ENCODE results near the gene ADD2.
"Not testable (repeated sequence)": the region's sequence is repeated elsewhere in the genome, so short reads cannot be mapped to it uniquely, and the experiment has no call there.

ADD2 gene

DNA sequence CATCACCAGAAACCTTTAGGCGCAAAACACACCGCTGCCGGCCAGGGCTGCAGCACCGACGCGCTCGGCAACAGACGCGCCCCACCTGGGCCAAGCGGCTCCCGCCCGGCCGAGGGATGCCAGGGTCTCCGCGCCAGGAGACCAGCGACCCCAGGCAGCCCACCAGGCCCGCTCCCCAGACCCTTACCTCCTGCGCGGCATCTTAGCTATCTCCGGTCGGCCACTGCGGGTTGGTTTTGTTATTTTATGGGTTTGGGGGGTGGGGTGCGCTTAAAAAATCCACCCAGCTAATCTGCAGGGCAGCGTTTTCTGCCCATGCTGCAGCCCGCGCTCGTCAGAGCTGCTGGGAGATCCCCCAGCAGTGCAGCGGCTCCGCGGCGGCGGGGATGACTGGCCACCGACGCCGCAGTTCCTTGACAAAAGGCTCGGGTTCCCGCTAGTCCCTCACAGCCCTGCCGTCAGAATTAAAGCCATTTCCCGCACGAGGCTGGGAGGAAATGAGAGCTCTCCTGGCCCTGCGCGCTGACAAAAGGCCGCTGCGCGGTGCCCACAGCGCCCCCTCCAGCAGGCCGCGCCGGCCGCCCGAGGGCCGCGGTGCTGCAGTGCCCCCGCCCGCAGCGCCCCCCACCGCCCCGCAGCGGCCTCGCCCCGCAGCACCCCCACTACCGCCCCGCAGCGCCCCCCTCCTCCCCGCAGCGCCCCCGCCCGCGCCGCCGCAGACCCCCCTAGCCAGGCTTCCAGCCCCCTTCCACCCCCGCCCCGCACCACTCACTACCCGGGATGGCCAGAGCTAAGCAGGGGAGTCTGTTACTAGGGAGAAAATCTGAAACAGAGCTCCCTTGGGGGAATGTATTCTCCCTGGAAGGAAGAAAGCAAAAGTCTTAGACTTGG lies at the start of gene ADD2:
Gene ADD2, minus strand, starts transcription at position 502 of the 891 bp plus-strand sequence. CDS start 61,792 bp downstream, outside the sequence.
- peak; percentile 54 for DNase-seq (ENCODE audit: insufficient read length, low spot score)
- FAIRE-seq = no peak

DNA sequence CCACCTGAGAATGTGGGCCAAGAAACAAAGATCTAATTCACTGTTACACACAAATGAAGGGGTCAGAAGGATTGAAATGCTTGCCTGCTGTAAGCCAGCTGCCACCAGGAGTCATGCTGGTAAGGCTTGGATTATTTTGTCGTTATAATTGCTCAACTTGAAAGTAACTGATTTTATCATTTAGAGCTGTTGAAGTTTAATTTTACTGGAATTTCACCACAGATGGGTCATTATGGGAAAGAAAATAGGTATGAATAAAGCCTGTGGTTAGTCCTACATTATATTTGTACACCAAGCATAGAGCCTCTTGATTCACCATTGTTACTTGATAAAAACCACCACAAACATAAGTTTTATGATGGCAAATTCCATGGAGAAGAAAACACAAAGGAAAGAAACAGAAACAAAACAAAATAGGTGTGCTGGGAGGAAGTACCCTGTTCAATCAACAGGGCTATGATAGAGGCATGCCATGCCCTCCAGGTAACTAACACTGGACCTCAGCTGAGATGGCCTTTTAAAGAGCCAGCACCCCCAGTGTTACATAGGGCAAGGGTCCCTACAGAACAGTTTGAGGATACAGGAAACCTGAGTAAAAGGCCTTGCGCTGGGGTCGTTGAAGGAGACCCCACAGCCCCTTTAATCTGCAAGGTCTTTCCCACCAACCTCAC lies 49.4 kb upstream of the ADD2 start:
- FAIRE-seq (no peak), DNase-seq (ENCODE audit: insufficient read length, low spot score) (no peak)

DNA sequence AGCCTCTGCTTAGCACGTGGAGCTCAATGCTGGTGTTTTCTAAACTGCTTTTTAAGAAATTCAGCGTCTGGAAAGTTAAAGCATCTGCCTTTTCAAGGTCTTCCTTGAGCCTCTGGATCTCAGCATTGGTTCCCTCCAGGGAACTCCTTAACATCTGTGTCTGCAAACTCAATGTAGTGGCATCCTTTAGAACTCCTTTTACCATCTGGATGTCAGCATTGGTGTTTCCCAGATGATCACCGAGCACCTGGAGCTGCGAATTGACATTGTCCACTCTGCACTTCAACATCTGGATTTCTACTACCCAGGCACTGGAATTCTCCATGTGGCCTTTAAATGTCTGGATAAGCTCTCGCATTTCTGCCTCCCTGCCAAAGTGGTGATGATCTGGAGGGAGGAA lies 48.7 kb upstream of the ADD2 start:
- FAIRE-seq = no peak
- no peak for DNase-seq (ENCODE audit: insufficient read length, low spot score)

DNA sequence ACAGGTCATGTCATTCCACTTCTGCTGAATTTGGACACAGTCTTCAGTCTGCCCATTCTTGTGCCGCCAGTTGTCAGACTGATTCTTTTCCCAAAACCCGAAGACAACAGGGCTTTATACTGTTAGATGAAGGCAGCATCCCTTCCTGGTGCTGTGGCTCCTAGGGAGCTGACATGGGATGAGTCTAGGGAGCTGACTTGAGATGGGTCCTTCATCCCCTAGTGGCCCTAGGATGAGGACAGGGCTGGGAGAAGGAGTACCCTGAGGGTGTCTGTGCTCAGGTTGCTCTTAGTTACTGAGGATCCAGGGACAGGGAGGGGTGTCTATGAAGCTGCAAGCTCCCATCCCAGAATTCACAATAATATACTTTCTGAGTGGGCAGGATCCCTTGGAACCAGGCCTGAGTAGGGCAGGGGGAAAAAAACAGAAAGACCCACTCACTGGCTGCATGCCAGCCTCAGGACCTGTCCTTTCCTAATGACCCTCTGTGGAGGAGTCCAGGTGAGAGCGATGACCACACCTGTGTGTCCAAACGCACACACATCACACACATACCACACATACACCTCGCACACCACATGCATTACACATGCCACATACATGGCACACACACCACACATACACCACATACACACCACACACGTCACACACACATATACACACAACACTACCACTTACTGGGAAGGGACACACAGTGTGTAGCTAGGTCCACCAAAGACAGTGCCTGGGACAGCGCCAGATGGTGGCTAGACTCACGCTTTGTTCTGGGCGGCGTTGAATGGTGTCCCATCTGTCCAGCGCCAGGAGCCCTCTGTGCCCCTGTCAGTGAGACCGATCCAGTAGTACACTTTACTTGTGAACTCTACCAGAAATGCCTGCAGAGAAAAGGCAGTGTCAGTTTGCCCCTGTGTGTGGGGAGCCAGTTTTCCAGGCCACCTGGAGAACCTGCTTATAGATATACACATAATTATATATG lies 41.3 kb upstream of the ADD2 start:
- FAIRE-seq = no peak
- DNase-seq (ENCODE audit: insufficient read length, low spot score) = no peak

- FAIRE-seq (no peak), DNase-seq (ENCODE audit: insufficient read length, low spot score) (no peak)
These were observed 39.8 kb upstream of the ADD2 start for GRCh38 chr2:70807828-70808118.

GRCh38 chr2:70807102-70807827 lies 39.3 kb upstream of the ADD2 start:
- FAIRE-seq (no peak), DNase-seq (ENCODE audit: insufficient read length, low spot score) (no peak)

- no peak for FAIRE-seq
These were observed 38.6 kb upstream of the ADD2 start for GRCh38 chr2:70806620-70807019.

GRCh38 chr2:70806013-70806412 lies 38.0 kb upstream of the ADD2 start:
- DNase-seq (ENCODE audit: insufficient read length, low spot score) = no peak
- FAIRE-seq = no peak

More at GRCh38 chr2:70806620-70807019, 38.6 kb upstream of the ADD2 start:
- DNase-seq (ENCODE audit: insufficient read length, low spot score) = no peak

GRCh38 chr2:70801607-70802263 lies 33.7 kb upstream of the ADD2 start:
- FAIRE-seq (no peak), DNase-seq (ENCODE audit: insufficient read length, low spot score) (no peak)

DNA sequence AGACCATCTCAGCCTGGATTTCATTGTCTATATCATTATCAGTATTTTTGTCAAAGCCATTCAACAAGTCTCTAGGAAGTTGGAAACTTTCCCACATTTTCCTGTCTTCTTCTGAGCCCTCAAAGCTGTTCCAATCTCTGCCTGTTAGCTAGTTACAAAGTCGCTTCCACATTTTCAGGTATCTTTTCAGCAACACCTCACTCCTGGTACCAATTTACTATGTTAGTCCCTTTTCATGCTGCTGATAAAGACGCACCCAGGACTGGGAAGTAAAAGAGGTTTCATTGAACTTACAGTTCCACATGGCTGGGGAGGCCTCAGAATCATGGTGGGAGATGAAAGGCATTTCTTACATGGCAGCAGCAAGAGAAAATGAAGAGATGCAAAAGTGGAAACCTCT lies 31.7 kb upstream of the ADD2 start:
- no peak for FAIRE-seq
- no peak for DNase-seq (ENCODE audit: insufficient read length, low spot score)

DNA sequence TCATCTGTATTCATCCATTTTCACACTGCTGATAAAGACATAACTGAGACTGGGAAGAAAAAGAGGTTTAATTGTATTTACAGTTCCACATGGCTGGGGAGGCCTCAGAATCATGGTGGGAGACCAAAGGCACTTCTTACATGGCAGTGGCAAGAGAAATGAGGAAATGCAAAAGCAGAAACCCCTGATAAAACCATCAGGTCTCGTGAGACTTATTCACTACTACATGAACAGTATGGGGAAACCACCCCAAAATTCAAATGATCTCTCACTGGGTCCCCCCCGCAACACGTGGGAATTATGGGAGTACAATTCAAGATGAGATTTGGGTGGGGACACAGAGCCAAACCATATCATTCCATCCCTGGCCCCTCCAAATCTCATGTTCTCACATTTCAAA lies 30.0 kb upstream of the ADD2 start:
- not testable (repeated sequence) for FAIRE-seq; DNase-seq (ENCODE audit: insufficient read length, low spot score)

DNA sequence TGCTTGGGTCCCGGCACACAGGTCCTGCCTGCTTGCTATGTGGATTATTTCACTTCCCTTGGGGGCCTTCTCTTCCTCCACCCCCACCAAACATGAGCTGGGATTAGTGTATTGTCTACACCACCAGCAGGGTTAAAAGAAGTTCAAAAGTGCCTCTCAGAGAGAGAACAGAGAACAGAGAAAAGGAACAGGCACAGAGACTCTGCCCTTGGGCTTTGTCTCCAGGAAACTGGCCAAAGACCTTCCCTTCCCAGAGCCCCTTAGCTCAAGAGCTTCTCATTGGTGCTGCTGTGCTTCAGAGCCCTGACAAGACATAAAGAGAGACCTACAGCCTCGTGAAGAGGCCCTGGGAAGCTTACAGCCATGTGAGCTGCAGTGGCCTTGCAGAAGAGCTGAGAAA lies 29.5 kb upstream of the ADD2 start:
- FAIRE-seq (no peak), DNase-seq (ENCODE audit: insufficient read length, low spot score) (no peak)

GRCh38 chr2:70796262-70796661 lies 28.3 kb upstream of the ADD2 start:
- DNase-seq (ENCODE audit: insufficient read length, low spot score) (no peak), FAIRE-seq (no peak)

DNA sequence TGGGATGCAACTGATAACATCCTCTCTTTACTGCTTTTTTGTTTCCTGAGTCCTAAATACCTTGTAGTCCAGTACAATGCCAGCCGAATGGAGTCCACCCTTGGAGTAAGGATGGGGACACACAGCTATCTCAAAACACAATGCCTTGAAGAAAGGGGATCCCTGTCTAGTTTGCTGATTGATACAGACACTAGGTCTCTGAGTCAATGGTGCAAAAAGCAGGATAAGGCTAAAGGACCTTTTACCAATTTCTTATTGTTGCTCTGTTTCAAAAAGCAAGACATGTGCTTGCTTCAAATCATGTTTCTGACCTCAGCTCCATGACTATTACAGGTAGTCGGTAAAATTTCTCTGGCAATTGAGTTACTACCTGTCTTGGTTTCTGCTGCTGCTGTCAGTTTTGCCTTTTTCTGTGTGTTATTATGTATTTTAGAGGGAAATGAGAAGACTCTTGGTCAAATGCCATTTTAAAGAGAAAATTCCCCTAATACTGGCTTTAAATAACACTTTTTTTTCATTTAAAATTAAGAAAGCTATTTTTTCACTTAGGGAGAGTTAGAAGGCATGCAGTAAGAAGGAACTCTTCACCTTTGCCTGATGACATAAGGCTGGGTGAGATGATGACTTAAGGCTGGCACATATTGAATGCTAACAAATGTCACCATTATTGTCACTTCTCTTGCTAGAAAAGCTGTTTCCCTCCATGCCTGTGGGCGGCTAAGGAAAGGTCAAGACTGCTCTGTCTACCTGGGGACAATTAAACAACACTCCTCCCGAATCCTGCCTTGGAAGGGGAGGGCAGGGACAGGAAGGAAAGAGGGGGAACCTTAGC lies 27.4 kb upstream of the ADD2 start:
- no peak for FAIRE-seq
- no peak for DNase-seq (ENCODE audit: insufficient read length, low spot score)

DNA sequence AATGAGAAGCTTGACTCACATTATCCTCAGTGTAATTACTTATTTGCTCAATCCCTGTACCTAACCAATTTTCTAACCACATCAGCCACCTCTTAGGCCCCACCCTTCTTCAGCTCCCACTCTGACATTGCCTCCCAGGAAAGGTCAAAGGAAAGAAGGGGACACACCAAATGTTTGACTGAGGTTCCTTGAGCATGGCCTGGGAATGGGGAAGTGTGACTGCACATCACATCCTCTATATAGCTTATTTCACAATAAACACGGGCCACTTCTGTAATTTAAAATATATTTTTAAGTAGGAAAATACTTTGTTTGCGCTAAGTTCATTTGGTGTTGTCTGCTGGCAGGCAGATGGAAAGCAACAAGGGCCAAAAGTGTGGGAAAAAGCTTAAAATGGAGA lies 25.4 kb upstream of the ADD2 start:
- DNase-seq (ENCODE audit: insufficient read length, low spot score) (no peak), FAIRE-seq (no peak)

DNA sequence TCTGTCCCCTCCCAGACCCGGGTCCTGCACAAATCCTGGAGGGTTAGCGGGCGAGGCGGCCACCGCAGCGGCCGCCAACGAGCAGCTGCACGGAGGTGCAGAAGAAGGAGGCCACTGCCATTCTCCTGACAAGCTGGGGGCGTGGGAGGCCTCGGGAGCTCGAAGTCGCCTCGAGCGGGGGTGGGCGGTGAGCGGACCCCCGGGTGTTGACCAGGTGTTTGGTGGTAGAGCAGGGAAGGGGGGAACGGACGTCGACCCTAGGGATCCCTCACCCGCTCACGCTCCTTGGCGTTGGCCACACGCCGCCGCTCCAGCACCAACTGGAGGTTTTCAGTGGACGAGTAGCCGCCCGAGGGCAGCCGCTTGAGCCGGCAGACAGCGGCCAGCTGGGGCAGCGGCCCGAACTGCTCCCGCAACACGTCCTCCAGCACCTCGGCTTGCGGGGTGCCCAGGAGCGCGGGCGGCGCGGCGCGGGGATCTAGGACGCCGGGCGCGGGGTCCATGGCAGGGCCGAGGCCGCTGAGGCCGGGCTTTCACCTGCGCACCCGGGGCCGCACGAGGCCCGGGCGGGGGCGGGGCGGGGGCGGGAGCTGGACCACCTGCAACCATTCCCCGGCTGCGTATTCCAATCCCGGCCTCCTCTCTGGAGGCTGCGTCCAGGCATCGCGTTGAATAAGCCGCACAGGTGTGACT lies 22.3 kb upstream of the ADD2 start, which contains the start of gene FIGLA:
Gene FIGLA, minus strand, starts transcription at position 508 of the 693 bp plus-strand sequence. Its CDS starts 5 bp downstream, at position 503.
- no peak for DNase-seq (ENCODE audit: insufficient read length, low spot score)
- FAIRE-seq = no peak

DNA sequence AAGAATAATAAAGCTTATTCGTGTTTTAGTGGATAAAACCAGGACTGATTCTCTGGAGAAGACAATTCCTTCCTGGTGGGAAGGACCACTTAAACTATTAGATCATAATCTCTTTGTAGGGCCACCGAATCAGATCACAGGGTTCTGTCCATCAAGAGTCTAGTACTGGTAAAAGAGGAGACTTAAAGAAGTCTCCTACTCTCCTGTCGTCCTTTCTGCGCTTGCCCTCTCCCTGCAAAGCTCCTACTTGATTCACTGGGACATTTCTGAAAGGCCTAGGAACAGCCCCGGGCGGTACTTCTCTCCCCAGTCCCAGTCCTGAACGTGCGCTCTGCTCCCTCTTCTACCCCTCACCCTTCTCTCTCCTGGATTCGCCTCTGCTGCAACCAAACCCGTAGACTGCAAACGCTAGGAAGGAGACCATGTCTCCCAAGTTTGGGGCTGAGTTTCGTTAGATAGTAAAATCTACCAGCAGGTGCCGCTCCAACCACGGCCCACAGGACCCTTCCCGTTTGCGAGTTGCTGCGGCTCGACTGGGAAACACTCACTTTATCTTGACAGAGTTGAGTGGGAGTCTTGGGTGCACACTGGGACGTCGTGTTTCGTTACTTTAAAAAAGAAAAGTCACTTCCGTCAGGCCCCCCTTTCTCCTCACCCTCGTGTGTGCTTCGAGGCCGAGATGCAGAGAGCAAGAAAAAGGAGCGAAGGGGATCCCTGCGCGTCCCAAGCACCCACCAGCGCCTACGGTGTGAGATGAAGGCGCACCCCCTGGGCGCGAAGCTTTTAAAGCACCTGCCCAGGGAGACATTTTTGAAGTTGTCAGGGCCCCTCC lies 21.5 kb upstream of the ADD2 start:
- DNase-seq (ENCODE audit: insufficient read length, low spot score) = no peak
- no peak for FAIRE-seq

Measured in GM19239 (cell line).